Endothelial cell (in vitro differentiated cells): Measurements from ENCODE around the gene FIGN. TPM values are rescaled to one million over a fixed set of nuclear protein-coding genes. Genes with fewer than 3 reads are reported as not detected.

ENCODE experiments used
- DNase-seq: peaks from one replicate; pipeline ENCODE4 v3.0.0; 2021; ENCODE audit warnings: low spot score
- H3K27ac Mint-ChIP-seq: one replicate; pipeline ENCODE4 v1.8.0; 2021; ENCODE audit warnings: mixed read lengths, inconsistent platforms; ENCODE audit not compliant: unreplicated experiment
- H3K27me3 Mint-ChIP-seq: one replicate; pipeline ENCODE4 v1.8.0; 2021; ENCODE audit warnings: mild to moderate bottlenecking, moderate library complexity, mixed read lengths, inconsistent platforms; ENCODE audit not compliant: unreplicated experiment
- H3K36me3 Mint-ChIP-seq: one replicate; pipeline ENCODE4 v1.8.0; 2021; ENCODE audit warnings: mild to moderate bottlenecking, low read depth, mixed read lengths, inconsistent platforms; ENCODE audit not compliant: unreplicated experiment
- H3K4me1 Mint-ChIP-seq: one replicate; pipeline ENCODE4 v1.8.0; 2021; ENCODE audit warnings: mild to moderate bottlenecking, mixed read lengths, inconsistent platforms; ENCODE audit not compliant: unreplicated experiment
- H3K4me3 Mint-ChIP-seq: one replicate; pipeline ENCODE4 v1.8.0; 2021; ENCODE audit warnings: mild to moderate bottlenecking, mixed read lengths, inconsistent platforms; ENCODE audit not compliant: unreplicated experiment
- H3K9me3 Mint-ChIP-seq: one replicate; pipeline ENCODE4 v1.8.0; 2021; ENCODE audit warnings: mixed read lengths, inconsistent platforms; ENCODE audit not compliant: unreplicated experiment
- CTCF ChIP-seq: fragments of 200-600 bp; sonication (generic); IDR thresholded peaks from one replicate; pipeline ENCODE4 v1.5.0; 2021; ENCODE audit warnings: antibody characterized with exemption; ENCODE audit not compliant: unreplicated experiment
- total RNA-seq: library from RNA; stranded (reverse); fragmentation: NEBNext Ultra II Directional; extraction: Animal tissue kit (Norgen Biotek cat#: 25700); gene quantifications from one replicate; pipeline ENCODE4 v1.2.1, GENCODE V29; 2021; ENCODE audit not compliant: unreplicated experiment

The FIGN gene
- total RNA-seq, 1 donor from 2014 or later: 14.0 TPM

DNA sequence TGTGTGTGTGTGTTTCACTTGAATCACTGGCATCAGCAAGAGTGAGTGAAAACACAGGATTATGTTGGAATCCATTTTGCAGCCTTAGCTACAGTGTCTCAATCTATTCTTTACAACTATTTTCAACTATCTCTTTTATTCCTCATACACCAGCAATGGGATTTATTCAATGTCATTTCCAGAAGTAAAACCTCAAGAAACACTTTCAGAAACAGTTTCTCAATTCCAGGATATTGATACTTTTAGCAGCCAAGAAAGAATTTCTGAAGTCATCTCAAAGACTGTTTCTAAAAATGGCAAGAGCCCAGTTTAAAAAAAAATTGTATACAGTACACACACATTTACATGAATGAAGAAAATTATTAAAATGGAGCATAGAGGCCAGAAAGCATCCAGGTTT, 171.6 kb downstream of the FIGN start:
- Mint-ChIP-seq H3K27me3 (peaks cover 2% of the 10 kb centered on the region), H3K9me3 (no peaks in the 10 kb centered on the region), H3K36me3 (no peaks in the 10 kb centered on the region), H3K4me3 (no peak overlapping the region), H3K27ac (no peak overlapping the region), H3K4me1 (no peaks in the 10 kb centered on the region)
- DNase-seq: no peak
- no peak for TF ChIP-seq CTCF

DNA sequence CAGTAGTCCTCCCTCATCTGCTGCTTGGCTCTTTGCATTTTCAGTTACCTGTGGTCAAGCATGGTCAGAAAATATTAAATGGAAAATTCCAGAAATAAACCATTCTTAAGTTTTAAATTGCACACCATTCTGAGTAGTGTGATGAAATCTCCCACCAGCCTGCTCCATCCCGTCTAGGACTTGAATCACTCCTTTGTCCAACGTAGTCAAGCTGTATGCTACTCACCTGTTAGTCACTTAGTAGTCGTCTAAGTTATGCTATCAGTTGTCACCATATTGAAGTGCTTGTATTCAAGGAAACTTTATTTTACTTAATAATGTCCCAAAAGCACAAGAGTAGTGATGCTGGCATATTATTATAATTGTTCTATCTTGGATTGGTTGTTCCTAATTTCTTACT, 172.5 kb downstream of the FIGN start:
- Mint-ChIP-seq H3K27me3 (peaks cover 2% of the 10 kb centered on the region), H3K27ac (no peak overlapping the region), H3K4me1 (no peaks in the 10 kb centered on the region), H3K4me3 (no peak overlapping the region), H3K9me3 (no peaks in the 10 kb centered on the region), H3K36me3 (no peaks in the 10 kb centered on the region)
- TF ChIP-seq CTCF: no peak
- DNase-seq: no peak

DNA sequence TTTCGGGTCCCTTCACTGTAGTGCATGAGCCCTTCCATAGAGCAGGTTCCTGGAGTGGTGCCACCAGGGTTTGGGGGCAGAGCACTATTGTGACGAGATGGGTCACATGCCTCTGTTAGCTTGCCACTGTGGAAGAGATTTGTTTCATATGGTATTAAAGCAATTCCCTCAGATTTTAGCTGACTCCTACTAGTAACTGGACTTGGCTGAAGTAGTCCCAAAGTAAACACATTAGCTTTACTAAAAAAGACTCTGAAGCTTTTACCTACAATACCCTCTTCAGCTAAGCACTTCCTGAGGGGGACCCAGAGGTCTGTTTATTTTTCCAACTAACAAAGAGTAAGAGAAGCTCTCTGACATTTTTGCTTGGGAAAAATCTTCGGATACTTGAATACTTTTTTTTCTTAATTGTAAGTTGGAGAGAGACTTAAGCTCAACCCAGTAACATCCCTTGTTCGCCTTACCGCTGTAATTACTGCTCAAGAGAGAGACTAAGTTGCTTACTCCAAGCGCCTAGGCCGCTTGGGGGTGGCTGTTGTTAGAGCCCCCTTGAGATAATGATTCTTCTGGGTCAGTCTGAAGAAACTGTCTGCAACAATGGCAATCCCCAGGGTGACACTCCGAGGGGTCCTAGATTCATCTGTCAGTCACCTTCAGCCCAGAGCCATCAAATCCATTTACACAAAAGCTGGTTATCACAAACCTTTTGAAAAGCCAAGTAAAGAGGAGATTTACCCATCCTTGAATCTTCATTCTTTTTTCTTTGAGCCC, 177.4 kb downstream of the FIGN start:
- Mint-ChIP-seq H3K27ac (no peak overlapping the region), H3K36me3 (no peaks in the 10 kb centered on the region), H3K27me3 (no peaks in the 10 kb centered on the region), H3K4me3 (no peak overlapping the region), H3K4me1 (no peaks in the 10 kb centered on the region), H3K9me3 (no peaks in the 10 kb centered on the region)
- TF ChIP-seq CTCF: no peak
- DNase-seq: no peak

GRCh38 chr2:163556511-163556910, 179.3 kb downstream of the FIGN start:
- Mint-ChIP-seq H3K27me3 (no peaks in the 10 kb centered on the region), H3K27ac (no peak overlapping the region), H3K4me1 (no peaks in the 10 kb centered on the region), H3K36me3 (no peaks in the 10 kb centered on the region), H3K4me3 (no peak overlapping the region), H3K9me3 (no peaks in the 10 kb centered on the region)
- DNase-seq: no peak
- TF ChIP-seq CTCF: no peak

DNA sequence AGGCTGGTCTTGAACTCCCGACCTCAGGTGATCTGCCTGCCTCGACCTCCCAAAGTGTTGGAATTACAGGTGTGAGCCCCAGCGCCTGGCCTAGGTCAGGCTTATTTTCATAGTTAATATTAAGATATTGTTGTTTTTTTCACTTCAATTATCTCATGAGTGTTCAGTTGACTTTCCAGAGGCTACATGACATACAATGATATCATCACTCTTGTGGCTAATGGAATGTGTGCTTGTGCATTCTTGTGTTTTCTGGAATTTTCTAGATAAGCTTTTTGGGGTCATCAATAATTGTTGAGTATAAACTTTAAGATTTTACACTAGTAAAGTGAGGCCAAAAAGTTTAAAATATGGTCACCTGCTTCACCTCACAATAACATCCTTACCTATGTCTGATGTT, 180.9 kb downstream of the FIGN start:
- H3K4me3 Mint-ChIP-seq: no peak overlapping the region
- H3K27me3 Mint-ChIP-seq: no peaks in the 10 kb centered on the region
- no peak overlapping the region for H3K27ac Mint-ChIP-seq
- H3K4me1 Mint-ChIP-seq: no peaks in the 10 kb centered on the region
- H3K36me3 Mint-ChIP-seq: no peaks in the 10 kb centered on the region
- DNase-seq: no peak
- TF ChIP-seq CTCF: no peak
- H3K9me3 Mint-ChIP-seq: no peaks in the 10 kb centered on the region
